T-helper 2 cell treated with Interferon-gamma antibody and Interleukin-4, amounts not matched to agents 5 μg/mL and 100 μg/mL, for 36 hours (primary cell): ENCODE data around the gene SLC18A2.

Source experiments
- DNase-seq: peaks from one replicate; pipeline ENCODE4 v3.0.0; 2021; ENCODE audit warnings: low spot score
- H3K27ac Mint-ChIP-seq: one replicate; pipeline ENCODE4 v1.8.0; 2021; ENCODE audit warnings: mild to moderate bottlenecking, mixed read lengths
- H3K27me3 Mint-ChIP-seq: one replicate; pipeline ENCODE4 v1.8.0; 2021; ENCODE audit warnings: low read depth, mixed read lengths
- H3K36me3 Mint-ChIP-seq: one replicate; pipeline ENCODE4 v1.8.0; 2021; ENCODE audit warnings: low read depth, mixed read lengths
- H3K4me1 Mint-ChIP-seq: one replicate; pipeline ENCODE4 v1.8.0; 2021; ENCODE audit warnings: low read depth, mixed read lengths
- H3K4me3 Mint-ChIP-seq: one replicate; pipeline ENCODE4 v1.8.0; 2022; ENCODE audit warnings: mild to moderate bottlenecking, moderate library complexity, mixed read lengths
- H3K9me3 Mint-ChIP-seq: one replicate; pipeline ENCODE4 v1.8.0; 2021; ENCODE audit warnings: mixed read lengths

The SLC18A2 gene

GRCh38 chr10:117327262-117327661 lies 86.3 kb downstream of the SLC18A2 start:
- Mint-ChIP-seq H3K36me3 (peaks cover 12% of the 10 kb centered on the region), H3K4me3 (no peak overlapping the region), H3K9me3 (no peaks in the 10 kb centered on the region)

More at GRCh38 chr10:117327262-117327661, 86.3 kb downstream of the SLC18A2 start:
- Mint-ChIP-seq H3K27me3 (no peaks in the 10 kb centered on the region), H3K27ac (no peak overlapping the region), H3K4me1 (no peaks in the 10 kb centered on the region)
- DNase-seq: no peak
